OCI-LY1 (cell line): Measurements from ENCODE around the gene SQOR.
A peak's percentile ranks its signal among the peaks of the same experiment; 100 is the strongest.

Experiments used
- H2AFZ ChIP-seq: fragments of 200-600 bp; sonication (generic), shearing (Covaris generic); 2 replicates; pipeline ENCODE4 v1.6.0; 2014; ENCODE audit warnings: antibody characterized with exemption, mild to moderate bottlenecking, low read length
- H3F3A ChIP-seq: fragments of 200-600 bp; sonication (generic), shearing (Covaris generic); 2 replicates; pipeline ENCODE4 v1.6.0; 2014; ENCODE audit warnings: mild to moderate bottlenecking, antibody characterized with exemption, low read length, moderate library complexity; ENCODE audit not compliant: insufficient read depth
- H3K27ac ChIP-seq: fragments of 200-600 bp; sonication (generic); 2 replicates; pipeline ENCODE4 v1.5.1; 2014; ENCODE audit warnings: low read length, mixed run types, mild to moderate bottlenecking, low read depth; ENCODE audit not compliant: poor library complexity, severe bottlenecking
- H3K27me3 ChIP-seq: fragments of 200-600 bp; sonication (generic); 2 replicates; pipeline ENCODE4 v1.6.0; 2014; ENCODE audit warnings: antibody characterized with exemption, mild to moderate bottlenecking, low read length, moderate library complexity; ENCODE audit not compliant: insufficient read depth
- H3K36me3 ChIP-seq: fragments of 200-600 bp; sonication (generic); 2 replicates; pipeline ENCODE4 v1.6.1; 2014; ENCODE audit warnings: mild to moderate bottlenecking, antibody characterized with exemption, low read length, moderate library complexity, mixed read lengths; ENCODE audit not compliant: insufficient read depth
- H3K4me1 ChIP-seq: fragments of 200-600 bp; sonication (generic); 2 replicates; pipeline ENCODE4 v1.5.1; 2014; ENCODE audit warnings: mild to moderate bottlenecking, low read length, moderate library complexity; ENCODE audit not compliant: insufficient read depth, severe bottlenecking
- H3K4me2 ChIP-seq: fragments of 200-600 bp; sonication (generic), shearing (Covaris generic); 2 replicates; pipeline ENCODE4 v1.6.1; 2014; ENCODE audit warnings: low read length
- H3K4me3 ChIP-seq: fragments of 200-600 bp; sonication (generic); 2 replicates; pipeline ENCODE4 v1.5.1; 2014; ENCODE audit warnings: low read length, low read depth, mild to moderate bottlenecking, mixed read lengths; ENCODE audit not compliant: poor library complexity, severe bottlenecking
- H3K79me2 ChIP-seq: fragments of 200-600 bp; shearing (Covaris generic); 2 replicates; pipeline ENCODE4 v1.6.1; 2016; ENCODE audit warnings: mixed run types, low read length, mixed read lengths; ENCODE audit not compliant: insufficient read depth
- H3K9ac ChIP-seq: fragments of 200-600 bp; sonication (generic), shearing (Covaris generic); 2 replicates; pipeline ENCODE4 v1.6.1; 2014; ENCODE audit warnings: mild to moderate bottlenecking, low read length, mixed read lengths
- H3K9me2 ChIP-seq: fragments of 200-600 bp; sonication (generic), shearing (Covaris generic); 2 replicates; pipeline ENCODE4 v1.6.1; 2014; ENCODE audit warnings: low read depth, mild to moderate bottlenecking, low read length, mixed read lengths
- H3K9me3 ChIP-seq: fragments of 200-600 bp; shearing (Covaris generic); 2 replicates; pipeline ENCODE4 v1.6.1; 2014; ENCODE audit warnings: low read length, mixed read lengths
- H4K20me1 ChIP-seq: fragments of 200-600 bp; sonication (generic), shearing (Covaris generic); 2 replicates; pipeline ENCODE4 v1.6.0; 2016; ENCODE audit warnings: mild to moderate bottlenecking, low read length; ENCODE audit not compliant: insufficient read depth
- EZH2 ChIP-seq: fragments of 200-600 bp; sonication (generic), shearing (Covaris generic); IDR thresholded peaks from 2 replicates; pipeline ENCODE4 v1.8.0; 2017; ENCODE audit warnings: borderline replicate concordance, mixed run types, mild to moderate bottlenecking, antibody characterized with exemption, low read length, moderate library complexity, mixed read lengths
- TF ChIP-seq, protein P1 (sequence below): fragments of 200-600 bp; sonication (generic), shearing (Covaris generic); IDR thresholded peaks from 2 replicates; pipeline ENCODE4 v1.5.1; 2017; ENCODE audit warnings: mild to moderate bottlenecking, antibody characterized with exemption, low read length, moderate library complexity, mixed read lengths

SQOR gene

DNA sequence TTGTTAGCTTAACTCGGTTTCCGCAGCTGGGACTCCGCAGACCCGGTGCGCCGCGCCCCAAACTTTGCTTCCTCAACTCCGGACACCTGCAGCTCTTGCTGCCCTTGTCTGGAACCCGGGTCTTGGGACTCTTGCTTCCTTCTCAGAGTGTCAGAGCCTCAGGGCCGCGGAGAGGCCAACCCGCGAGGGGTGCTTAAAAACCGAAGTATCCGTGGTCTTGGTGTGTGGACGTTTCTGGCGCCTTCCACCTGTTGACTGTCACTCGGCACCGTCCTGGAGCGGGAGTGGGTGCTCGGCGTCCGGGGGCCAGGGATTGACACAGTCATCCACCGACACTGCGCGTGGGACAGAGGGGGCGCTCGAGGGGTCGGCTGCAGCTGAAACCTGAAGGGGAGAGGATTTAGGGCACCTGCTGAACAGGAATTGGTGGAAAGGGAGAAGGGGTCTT is 386 bp downstream of the SQOR start:
- H3K4me2 ChIP-seq = peak overlapping the region; percentile 37
- H4K20me1 ChIP-seq = no peaks in the 10 kb centered on the region
- no peak for TF ChIP-seq EZH2
- TF ChIP-seq, protein P1, sequence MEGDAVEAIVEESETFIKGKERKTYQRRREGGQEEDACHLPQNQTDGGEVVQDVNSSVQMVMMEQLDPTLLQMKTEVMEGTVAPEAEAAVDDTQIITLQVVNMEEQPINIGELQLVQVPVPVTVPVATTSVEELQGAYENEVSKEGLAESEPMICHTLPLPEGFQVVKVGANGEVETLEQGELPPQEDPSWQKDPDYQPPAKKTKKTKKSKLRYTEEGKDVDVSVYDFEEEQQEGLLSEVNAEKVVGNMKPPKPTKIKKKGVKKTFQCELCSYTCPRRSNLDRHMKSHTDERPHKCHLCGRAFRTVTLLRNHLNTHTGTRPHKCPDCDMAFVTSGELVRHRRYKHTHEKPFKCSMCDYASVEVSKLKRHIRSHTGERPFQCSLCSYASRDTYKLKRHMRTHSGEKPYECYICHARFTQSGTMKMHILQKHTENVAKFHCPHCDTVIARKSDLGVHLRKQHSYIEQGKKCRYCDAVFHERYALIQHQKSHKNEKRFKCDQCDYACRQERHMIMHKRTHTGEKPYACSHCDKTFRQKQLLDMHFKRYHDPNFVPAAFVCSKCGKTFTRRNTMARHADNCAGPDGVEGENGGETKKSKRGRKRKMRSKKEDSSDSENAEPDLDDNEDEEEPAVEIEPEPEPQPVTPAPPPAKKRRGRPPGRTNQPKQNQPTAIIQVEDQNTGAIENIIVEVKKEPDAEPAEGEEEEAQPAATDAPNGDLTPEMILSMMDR = peak; percentile 45
- no peaks in the 10 kb centered on the region for H3K9me3 ChIP-seq
- no peak overlapping the region; the same call in 1 of the 2 replicates for H3K9ac ChIP-seq
- no peaks in the 10 kb centered on the region for H3K27me3 ChIP-seq
- H2AFZ ChIP-seq = no peak overlapping the region
- no peaks in the 10 kb centered on the region for H3F3A ChIP-seq
- H3K9me2 ChIP-seq = no peaks in the 10 kb centered on the region
- no peaks in the 10 kb centered on the region for H3K79me2 ChIP-seq
- no peaks in the 10 kb centered on the region for H3K36me3 ChIP-seq
- peak overlapping the region; percentile 42 for H3K4me3 ChIP-seq
- H3K27ac ChIP-seq = no peak overlapping the region
- H3K4me1 ChIP-seq = peaks cover 10% of the 10 kb centered on the region

DNA sequence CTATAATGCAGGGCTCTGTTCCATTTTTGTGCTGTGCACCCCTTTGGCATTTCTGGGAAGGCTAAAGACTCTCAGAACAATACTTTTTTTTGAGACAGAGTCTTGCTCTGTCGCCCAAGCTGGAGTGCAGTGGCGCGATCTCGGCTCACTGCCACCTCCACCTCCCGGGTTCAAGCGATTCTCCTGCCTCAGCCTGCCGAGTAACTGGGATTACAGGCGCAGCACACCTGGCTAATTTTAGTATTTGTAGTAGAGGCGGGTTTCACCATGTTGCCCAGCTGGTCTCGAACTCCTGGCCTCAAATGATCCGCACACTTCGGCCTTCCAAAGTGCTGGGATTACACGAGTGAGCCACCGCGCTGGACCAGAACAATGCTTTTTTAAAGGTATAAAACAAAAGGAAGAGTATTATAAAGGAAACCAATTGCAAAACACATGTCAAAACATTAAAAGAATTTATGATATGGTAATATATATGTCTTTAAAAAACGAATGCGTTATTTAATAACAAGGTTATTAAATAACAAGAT is 999 bp downstream of the SQOR start:
- no peaks in the 10 kb centered on the region for H4K20me1 ChIP-seq
- no peaks in the 10 kb centered on the region for H3K36me3 ChIP-seq

DNA sequence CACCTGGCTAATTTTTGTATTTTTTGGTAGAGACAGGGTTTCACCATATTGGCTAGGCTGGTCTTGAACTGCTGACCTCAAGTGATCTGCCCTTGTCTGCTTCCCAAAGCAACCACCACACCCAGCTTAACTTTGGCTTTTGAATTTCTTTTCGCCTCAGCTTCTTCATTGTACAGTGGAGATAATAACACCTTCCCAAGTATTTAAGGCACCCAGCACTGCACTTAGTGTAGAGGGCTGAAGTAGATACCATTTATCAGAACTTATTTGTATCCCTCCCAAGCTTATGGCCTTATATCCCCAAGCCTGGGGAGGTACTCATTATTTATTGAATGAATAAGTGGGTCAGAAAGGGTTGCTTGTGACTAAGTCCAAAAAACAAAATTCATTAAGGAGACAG is 2.3 kb downstream of the SQOR start:
- no peaks in the 10 kb centered on the region for H3K9me3 ChIP-seq
- no peaks in the 10 kb centered on the region for H3K27me3 ChIP-seq
- H3K79me2 ChIP-seq = no peaks in the 10 kb centered on the region
- no peak overlapping the region for H2AFZ ChIP-seq
- peaks cover 10% of the 10 kb centered on the region for H3K4me1 ChIP-seq
- no peaks in the 10 kb centered on the region for H4K20me1 ChIP-seq
- H3K9me2 ChIP-seq = no peaks in the 10 kb centered on the region
- H3K4me3 ChIP-seq = no peak overlapping the region
- H3K4me2 ChIP-seq = no peak overlapping the region
- H3K27ac ChIP-seq = no peak overlapping the region
- no peaks in the 10 kb centered on the region for H3F3A ChIP-seq
- no peak overlapping the region for H3K9ac ChIP-seq
- no peaks in the 10 kb centered on the region for H3K36me3 ChIP-seq
- TF ChIP-seq, protein P1 = no peak
- no peak for TF ChIP-seq EZH2

More for the DNA sequence above, 999 bp downstream of the SQOR start:
- Histone ChIP-seq H3K4me1 (peaks cover 10% of the 10 kb centered on the region), H3K9ac (no peak overlapping the region), H3K27me3 (no peaks in the 10 kb centered on the region), H3F3A (no peaks in the 10 kb centered on the region), H3K9me2 (no peaks in the 10 kb centered on the region), H3K4me3 (no peak overlapping the region), H2AFZ (no peak overlapping the region), H3K9me3 (no peaks in the 10 kb centered on the region), H3K79me2 (no peaks in the 10 kb centered on the region), H3K27ac (no peak overlapping the region), H3K4me2 (peak overlapping the region; percentile 37; the same call in 1 of the 2 replicates)
- TF ChIP-seq EZH2 = no peak
- TF ChIP-seq, protein P1 = no peak
